ENCODE data around the gene C16orf96. TPM values are rescaled to one million over a fixed set of nuclear protein-coding genes. Genes with fewer than 3 reads are reported as not detected.

The C16orf96 gene
- total RNA-seq, 4 donors from 2014 or later, result 0.40 TPM; not detected in 3

DNA sequence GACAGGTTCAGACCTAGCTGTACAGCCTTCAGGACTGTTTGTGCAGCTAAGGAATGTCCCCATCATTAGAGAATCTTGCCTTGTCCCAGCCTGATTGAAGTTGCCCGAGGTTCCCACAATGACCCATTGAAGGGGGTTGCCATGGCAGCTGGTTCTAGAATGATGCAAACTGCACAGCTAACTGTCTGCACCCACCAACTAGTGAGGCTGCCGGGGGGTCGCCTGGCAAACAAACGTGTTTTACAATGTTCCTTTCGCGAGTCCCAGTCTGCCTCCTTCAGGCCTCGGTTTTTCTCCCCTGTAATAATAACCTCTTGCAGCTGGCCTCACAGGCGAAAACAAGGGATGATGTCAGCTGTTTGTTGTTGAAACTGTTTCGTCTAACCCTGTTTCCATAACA lies 5.5 kb downstream of the C16orf96 start:
- H3K9me3 ChIP-seq, result no peaks in the 10 kb centered on the region
- no peaks in the 10 kb centered on the region for H3K36me3 ChIP-seq

DNA sequence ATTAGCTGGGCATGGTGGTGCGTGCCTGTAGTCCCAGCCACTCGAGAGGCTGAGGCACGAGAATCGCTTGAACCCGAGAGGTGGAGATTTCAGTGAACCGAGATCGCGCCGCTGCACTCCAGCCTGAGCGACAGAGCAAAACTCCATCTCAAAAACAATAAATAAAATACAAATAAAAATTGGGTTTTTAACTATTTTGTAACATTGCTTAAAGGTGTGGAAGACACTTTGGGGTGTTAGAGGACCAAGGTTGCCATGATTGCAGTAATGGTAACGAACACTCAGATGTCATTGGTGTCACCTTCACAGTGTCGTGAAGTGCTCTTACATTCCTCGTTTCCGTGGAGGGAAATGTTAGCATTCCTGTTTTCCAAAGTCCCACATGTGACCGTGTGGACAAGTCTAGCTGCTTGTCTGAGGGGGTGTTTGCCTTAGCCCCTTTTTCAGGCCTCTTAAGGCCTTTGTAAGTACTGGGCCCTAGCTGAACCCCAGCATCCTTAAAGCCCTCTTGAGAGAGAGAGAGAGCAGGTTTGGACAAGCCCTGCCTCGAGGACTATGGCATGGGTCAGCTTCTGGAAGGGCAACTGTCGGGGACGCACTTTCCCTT lies 8.6 kb downstream of the C16orf96 start:
- Histone ChIP-seq H3K4me1 (no peaks in the 10 kb centered on the region), H3K27me3 (no peaks in the 10 kb centered on the region), H3K4me3 (no peak overlapping the region), H3K27ac (no peak overlapping the region), H3K36me3 (no peaks in the 10 kb centered on the region), H3K9me3 (no peaks in the 10 kb centered on the region)
- TF ChIP-seq EP300 (IDR thresholded peaks at IDR 0.05), result no peak
- no peak for TF ChIP-seq POLR2AphosphoS5 (IDR thresholded peaks at IDR 0.05)
- no peak for TF ChIP-seq POLR2A (IDR thresholded peaks at IDR 0.05)
- TF ChIP-seq, protein P1, sequence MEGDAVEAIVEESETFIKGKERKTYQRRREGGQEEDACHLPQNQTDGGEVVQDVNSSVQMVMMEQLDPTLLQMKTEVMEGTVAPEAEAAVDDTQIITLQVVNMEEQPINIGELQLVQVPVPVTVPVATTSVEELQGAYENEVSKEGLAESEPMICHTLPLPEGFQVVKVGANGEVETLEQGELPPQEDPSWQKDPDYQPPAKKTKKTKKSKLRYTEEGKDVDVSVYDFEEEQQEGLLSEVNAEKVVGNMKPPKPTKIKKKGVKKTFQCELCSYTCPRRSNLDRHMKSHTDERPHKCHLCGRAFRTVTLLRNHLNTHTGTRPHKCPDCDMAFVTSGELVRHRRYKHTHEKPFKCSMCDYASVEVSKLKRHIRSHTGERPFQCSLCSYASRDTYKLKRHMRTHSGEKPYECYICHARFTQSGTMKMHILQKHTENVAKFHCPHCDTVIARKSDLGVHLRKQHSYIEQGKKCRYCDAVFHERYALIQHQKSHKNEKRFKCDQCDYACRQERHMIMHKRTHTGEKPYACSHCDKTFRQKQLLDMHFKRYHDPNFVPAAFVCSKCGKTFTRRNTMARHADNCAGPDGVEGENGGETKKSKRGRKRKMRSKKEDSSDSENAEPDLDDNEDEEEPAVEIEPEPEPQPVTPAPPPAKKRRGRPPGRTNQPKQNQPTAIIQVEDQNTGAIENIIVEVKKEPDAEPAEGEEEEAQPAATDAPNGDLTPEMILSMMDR (IDR thresholded peaks at IDR 0.05), result no peak
- ATAC-seq, result no peak
- 73 to 86% methylated on average over 5 to 15 of the region's 18 CpGs for WGBS, 2 donors (ENCODE audit: low coverage in 1 of 2)

More for the DNA sequence above, 5.5 kb downstream of the C16orf96 start:
- ATAC-seq, result no peak
- no peak overlapping the region for H3K4me3 ChIP-seq
- WGBS, 2 donors (ENCODE audit: low coverage in 1 of 2), result 20 to 49% methylated on average over 1 to 6 of the region's 9 CpGs
- H3K27me3 ChIP-seq, result no peaks in the 10 kb centered on the region
- no peak for TF ChIP-seq POLR2A (IDR thresholded peaks at IDR 0.05)
- no peak for TF ChIP-seq EP300 (IDR thresholded peaks at IDR 0.05)
- TF ChIP-seq POLR2AphosphoS5 (IDR thresholded peaks at IDR 0.05), result no peak
- TF ChIP-seq, protein P1 (IDR thresholded peaks at IDR 0.05), result no peak
- H3K4me1 ChIP-seq, result no peaks in the 10 kb centered on the region
- H3K27ac ChIP-seq, result no peak overlapping the region

DNA sequence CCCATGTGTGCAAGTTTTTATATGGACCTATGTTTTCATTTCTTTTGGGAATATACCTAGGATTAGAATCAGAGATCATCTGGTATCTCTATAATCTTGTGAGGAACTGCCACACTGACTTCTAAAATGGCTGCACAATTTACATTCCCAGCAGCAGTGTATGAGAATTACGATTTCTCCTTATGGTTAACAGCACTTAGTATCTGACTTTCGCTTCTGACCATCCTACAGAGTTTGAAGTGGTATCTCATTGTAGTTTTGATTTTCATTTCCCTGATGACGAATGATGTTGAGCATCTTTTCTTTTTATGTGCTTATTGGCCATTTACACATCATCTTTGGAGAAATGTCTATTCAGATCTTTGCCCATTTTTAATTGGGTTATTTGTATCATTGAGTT lies 10.0 kb downstream of the C16orf96 start:
- Histone ChIP-seq H3K36me3 (no peaks in the 10 kb centered on the region), H3K4me1 (no peaks in the 10 kb centered on the region), H3K4me3 (no peak overlapping the region), H3K9me3 (no peaks in the 10 kb centered on the region), H3K27me3 (no peaks in the 10 kb centered on the region), H3K27ac (no peak overlapping the region)
- TF ChIP-seq POLR2A (IDR thresholded peaks at IDR 0.05) (no peak), EP300 (IDR thresholded peaks at IDR 0.05) (no peak), POLR2AphosphoS5 (IDR thresholded peaks at IDR 0.05) (no peak)
- TF ChIP-seq, protein P1 (IDR thresholded peaks at IDR 0.05), result no peak
- ATAC-seq, result no peak
- 80 to 89% methylated on average over 3 of the region's 3 CpGs for WGBS, 2 donors (ENCODE audit: low coverage in 1 of 2)

DNA sequence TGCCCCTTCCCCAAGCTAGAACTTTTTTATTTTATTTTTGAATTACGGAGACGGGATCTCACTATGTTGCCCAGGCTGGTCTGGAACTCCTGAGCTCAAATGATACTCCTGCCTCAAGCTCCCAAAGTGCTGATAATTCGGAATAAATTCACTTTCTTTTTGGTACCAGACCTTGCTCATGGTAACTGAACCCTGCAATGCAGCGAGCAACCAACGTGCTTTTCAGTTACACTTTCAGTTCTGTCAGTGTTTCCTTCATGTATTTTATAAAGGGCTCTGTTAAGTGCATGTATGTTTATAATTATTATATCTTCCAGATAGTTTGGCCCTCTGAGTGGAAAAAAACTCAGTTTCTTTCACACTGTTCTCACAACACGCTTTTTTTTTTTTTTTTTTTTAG lies 13.9 kb downstream of the C16orf96 start:
- 0 to 43% methylated on average over 1 to 6 of the region's 6 CpGs for WGBS, 2 donors (ENCODE audit: low coverage in 1 of 2)
- Histone ChIP-seq H3K4me3 (no peak overlapping the region), H3K9me3 (no peaks in the 10 kb centered on the region), H3K27ac (no peak overlapping the region), H3K27me3 (no peaks in the 10 kb centered on the region), H3K36me3 (no peaks in the 10 kb centered on the region), H3K4me1 (no peaks in the 10 kb centered on the region)
- no peak for TF ChIP-seq POLR2A (IDR thresholded peaks at IDR 0.05)
- TF ChIP-seq EP300 (IDR thresholded peaks at IDR 0.05), result no peak
- TF ChIP-seq, protein P1 (IDR thresholded peaks at IDR 0.05), result no peak
- TF ChIP-seq POLR2AphosphoS5 (IDR thresholded peaks at IDR 0.05), result no peak
- ATAC-seq, result no peak

DNA sequence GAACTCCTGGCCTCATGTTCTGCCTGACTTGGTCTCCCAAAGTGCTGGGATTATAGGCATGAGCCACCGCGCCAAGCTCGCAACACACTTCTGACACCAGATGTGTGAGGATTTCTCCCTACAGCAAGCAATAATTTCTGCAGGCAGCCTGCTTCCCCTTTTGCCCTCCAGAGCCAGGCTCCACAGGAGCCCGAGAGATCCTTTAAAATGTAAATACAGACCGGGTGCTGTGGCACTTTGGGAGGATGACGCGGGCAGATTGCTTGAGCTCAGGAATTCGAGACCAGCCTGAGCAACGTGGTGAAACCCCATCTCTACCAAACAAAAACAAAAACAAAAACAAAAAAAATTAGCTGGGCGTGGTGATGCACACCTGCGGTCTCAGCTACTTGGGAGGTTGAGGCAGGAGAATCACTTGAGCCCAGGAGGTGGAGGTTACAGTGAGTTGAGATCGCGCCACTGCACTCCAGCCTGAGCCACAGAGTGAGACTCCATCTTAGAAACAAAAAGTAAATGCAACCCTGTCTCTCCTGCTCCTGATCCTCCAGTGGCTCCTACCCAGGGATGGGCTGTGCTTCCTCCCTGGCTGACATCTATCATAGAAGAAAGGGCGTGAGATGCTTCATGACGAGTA lies 14.7 kb downstream of the C16orf96 start:
- 74 to 81% methylated on average over 4 to 7 of the region's 15 CpGs for WGBS, 2 donors (ENCODE audit: low coverage in 1 of 2)
- Histone ChIP-seq H3K4me3 (no peak overlapping the region), H3K27ac (no peak overlapping the region), H3K36me3 (no peaks in the 10 kb centered on the region), H3K27me3 (no peaks in the 10 kb centered on the region), H3K9me3 (no peaks in the 10 kb centered on the region), H3K4me1 (no peaks in the 10 kb centered on the region)
- ATAC-seq, result no peak
- no peak for TF ChIP-seq POLR2A (IDR thresholded peaks at IDR 0.05)
- TF ChIP-seq, protein P1 (IDR thresholded peaks at IDR 0.05), result no peak
- TF ChIP-seq EP300 (IDR thresholded peaks at IDR 0.05), result no peak
- no peak for TF ChIP-seq POLR2AphosphoS5 (IDR thresholded peaks at IDR 0.05)

All from gastroesophageal sphincter (tissue), 4 donors.